NCI-H1694 (cell line): Measurements from ENCODE around the gene ZNF860.

Experiments
- DNase-seq: peaks from one replicate; lab custom pipeline; 2025; lab: John Stamatoyannopoulos, UW

ZNF860 gene

DNA sequence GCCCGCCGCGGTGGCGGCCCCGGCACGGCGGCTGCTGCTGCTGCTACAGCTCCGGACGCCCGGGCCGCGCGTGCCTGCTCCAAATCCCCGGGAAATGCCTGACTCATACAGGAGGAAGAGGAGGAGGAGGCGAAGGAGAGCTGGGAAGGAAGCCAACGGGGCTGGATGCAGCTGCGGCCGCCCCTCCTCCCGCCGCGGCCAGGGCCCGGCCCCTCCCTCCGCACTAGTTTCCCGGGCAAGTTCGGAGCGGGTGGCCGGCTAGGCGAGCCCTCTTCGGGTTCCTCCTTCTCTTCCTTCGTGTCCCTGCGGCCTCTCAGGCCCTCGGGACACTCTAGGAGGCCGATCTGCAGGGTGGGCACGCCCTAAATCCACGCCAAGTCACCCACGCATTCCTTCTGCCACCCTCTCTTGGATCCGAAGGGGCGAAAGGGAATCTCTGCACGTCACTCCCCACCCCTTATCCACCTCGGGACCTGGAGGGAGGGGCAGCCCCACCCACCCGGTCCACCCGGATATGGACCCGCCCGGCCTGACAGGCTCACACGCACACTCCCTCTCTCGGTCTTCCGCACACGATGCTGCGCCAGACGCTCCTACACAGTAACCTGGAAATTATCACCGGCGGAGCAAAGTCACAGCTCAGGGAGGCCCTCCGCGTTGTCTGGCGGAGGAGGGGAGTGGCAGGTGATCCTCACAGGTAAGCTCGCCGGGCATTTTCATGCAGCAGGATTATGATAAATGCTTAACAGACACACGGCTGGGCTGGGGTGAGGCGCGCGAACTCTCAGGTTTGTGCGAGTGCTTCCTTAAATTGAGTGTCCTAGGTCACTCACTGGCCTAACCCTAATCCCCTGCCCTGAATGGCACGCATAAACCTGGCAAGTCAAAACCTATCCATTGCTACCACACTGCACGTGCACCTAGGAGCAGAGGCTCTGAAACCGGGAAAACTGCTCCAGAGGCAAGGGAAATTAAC is at the start of gene ZNF860, which contains the start of gene OSBPL10:
TSS of gene ZNF860 (plus strand) at position 545 of the 976 bp plus-strand sequence. CDS start 7,330 bp downstream, outside the sequence.
TSS of gene OSBPL10 (minus strand) at position 57 of the 976 bp plus-strand sequence. CDS start 83 bp downstream, outside the sequence.
- DNase-seq: no peak

DNA sequence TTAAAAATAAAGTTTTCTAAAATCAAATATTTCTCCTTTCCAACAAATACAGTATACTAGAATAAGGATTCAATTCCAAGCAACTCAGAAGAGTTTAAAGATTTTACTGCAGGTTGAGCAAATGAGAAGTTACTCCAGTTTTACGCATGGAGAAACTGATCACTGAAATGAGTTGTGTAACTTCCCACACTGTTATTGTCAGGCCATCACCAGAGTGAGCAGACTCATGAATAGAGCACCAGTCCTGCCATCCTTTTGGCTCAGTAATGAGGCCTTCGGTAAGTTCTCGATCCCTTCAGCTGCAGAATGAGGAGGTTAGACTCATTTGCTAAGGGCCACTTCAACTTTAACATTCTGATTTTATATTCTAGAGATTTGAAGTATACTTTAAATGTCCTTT is 48.6 kb upstream of the ZNF860 start:
- DNase-seq: no peak

GRCh38 chr3:31934018-31934417 is 47.5 kb upstream of the ZNF860 start:
- DNase-seq: no peak

DNA sequence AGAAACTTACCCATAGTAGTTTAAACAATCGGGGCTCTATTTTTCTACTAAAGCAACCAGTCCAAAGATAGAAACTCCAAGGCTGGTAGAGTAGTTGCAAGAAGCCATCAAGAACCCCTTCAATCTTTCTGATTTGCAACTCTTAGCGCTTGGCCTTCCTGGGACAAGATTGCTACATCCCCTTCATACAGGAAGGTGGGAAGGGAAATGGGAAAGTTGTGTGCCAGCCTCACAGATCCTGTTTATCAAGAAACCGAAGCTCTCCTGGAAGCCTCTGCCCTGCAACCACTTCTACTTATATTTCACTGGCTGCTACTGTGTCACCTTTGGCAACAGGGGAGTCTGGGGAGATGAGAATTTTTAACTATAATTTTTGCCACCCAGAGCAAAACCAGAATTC is 46.7 kb upstream of the ZNF860 start:
- no peak for DNase-seq

- no peak for DNase-seq
Observed at GRCh38 chr3:31936420-31937060, 45.0 kb upstream of the ZNF860 start.

GRCh38 chr3:31937225-31937624 is 44.3 kb upstream of the ZNF860 start:
- no peak for DNase-seq

- DNase-seq: no peak
Observed at GRCh38 chr3:31942446-31942845, 39.1 kb upstream of the ZNF860 start.

- no peak for DNase-seq
Observed at GRCh38 chr3:31943041-31943440, 38.5 kb upstream of the ZNF860 start.

- DNase-seq: no peak
Observed at GRCh38 chr3:31945738-31946052, 35.9 kb upstream of the ZNF860 start.

DNA sequence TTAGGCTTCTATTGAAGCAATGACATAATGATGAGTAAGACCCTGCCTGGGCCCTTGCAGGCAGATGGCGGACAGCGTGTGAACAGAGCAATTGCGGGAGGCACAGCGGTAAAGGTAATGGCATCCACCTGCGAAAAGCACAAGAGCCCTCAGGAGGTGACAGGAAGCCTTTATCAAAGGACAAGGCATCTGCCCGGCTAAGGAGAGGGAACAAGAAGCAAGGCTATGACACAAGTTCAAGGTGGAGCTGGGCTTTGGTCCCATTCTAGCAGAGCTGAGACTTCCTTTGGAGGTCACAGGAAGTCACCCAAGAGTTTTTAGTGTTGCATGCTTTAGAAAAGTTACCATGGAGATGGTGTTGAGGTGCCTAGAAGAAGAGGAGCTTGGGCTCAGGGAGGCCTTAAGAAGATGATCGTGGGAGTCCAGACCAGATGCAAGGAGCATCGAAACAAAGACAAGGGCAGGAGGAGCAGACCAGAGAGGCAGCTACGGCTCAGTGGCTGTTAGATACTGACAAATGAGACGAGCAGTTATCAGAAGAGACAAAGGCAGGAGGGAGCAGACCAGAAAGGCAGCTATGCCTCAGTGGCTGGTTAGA is 35.0 kb upstream of the ZNF860 start:
- DNase-seq: no peak

- DNase-seq: no peak
Observed at GRCh38 chr3:31947162-31947561, 34.4 kb upstream of the ZNF860 start.

- DNase-seq: no peak
Observed at GRCh38 chr3:31947671-31948091, 33.9 kb upstream of the ZNF860 start.

GRCh38 chr3:31948280-31948679 is 33.3 kb upstream of the ZNF860 start:
- DNase-seq: no peak

- no peak for DNase-seq
Observed at GRCh38 chr3:31952205-31952604, 29.3 kb upstream of the ZNF860 start.

DNA sequence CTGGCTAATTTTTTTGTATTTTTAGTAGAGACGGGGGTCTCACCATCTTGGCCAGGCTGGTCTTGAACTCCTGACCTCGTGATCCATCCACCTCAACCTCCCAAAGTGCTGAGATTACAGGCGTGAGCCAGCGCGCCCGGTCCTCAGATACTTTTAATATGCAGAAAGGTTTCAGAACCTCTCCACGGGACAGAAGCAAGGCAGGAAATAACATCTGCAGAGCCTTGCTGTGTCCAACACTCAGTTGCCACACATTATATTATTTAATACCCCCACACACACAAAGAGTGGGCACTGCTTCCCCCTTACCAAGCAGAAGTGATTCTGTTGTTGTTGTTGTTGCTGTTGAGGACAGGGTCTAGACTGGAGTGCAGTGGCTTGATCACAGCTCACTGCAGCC is 28.5 kb upstream of the ZNF860 start:
- DNase-seq: no peak

DNA sequence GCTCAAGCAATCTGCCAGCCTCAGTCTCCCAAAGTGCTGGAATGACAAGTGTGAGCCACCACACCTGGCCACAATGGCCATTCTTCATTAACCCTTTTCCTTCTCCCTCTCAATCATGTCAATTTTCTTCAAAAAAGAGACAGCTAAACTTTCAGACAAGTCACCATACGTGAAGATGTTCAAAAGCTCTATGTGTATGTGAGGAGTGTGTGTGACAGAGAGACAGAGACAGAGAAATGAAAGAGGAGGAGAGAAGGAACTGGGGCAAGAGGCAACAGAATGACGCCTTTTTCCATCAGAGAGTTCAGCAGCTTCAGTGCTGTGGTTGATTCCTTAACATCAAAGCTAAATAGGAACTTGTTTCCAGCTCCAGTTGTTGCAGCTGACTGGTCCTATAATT is 27.9 kb upstream of the ZNF860 start:
- DNase-seq: no peak

DNA sequence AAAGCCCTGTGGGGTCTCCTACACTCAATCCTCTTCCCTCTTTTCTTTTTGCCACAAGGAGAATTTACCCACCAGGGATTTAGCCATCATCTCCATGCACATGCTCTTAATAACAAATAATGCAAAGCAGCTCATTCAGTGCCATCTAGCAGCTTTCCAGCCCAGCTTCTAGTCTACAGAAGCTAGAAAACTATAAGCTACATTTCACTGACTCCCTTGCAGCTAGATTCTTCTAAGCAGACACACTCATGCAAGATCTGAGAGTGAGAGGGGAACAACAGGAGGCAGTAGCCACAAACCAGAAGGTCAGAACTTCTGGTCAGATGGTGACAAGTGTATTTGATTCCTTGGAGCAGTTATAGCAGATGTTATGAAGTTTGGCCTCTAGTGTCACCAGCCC is 26.0 kb upstream of the ZNF860 start:
- DNase-seq: no peak

DNA sequence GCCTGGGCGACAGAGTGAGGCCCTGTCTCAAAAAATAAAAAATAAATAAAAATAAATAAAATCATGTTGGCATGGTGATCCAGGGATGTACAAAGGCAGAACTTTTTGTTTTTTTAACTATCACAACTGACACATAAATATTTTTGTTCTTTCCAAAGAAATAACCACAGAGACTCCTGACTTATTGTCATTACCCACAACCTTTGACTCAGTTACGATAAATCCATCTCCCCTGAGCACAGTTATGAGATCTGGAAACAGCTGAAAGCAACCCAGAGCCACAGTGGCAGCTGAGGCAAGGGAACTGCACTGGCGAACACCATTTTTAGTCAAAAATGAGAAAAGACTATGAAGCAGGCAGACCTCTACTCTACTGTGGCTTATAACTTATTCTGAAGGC is 24.4 kb upstream of the ZNF860 start:
- DNase-seq: no peak

DNA sequence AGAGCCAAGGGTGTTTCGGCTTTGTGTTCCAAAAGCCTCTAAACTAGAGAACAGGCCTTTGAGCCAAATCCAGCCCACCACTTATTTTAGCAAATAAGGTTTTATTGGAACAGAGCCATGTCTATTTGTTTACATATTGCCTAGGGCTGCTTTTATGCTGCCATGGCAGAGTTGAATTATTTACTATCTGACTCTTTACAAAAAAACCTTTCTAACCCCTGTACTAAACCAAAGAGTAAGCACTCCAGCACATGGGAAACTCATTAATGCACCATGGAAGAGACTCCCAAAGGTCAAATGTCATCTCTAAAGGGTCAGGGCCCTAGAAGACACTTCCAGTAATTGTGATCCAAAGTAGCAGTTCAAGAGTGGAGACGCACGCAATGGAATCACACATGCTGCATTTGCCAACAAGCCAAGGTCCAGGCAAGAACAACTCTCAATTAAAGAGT is 22.8 kb upstream of the ZNF860 start:
- DNase-seq: no peak

- DNase-seq: no peak
Observed at GRCh38 chr3:31959251-31959650, 22.3 kb upstream of the ZNF860 start.

- no peak for DNase-seq
Observed at GRCh38 chr3:31959951-31960792, 21.4 kb upstream of the ZNF860 start.
